Measurements from ENCODE around the gene DTHD1. TPM values are rescaled to one million over a fixed set of nuclear protein-coding genes. Genes with fewer than 3 reads are reported as not detected.

Gene DTHD1
- polyA plus RNA-seq, 1 donor from 2014 or later = not detected

DNA sequence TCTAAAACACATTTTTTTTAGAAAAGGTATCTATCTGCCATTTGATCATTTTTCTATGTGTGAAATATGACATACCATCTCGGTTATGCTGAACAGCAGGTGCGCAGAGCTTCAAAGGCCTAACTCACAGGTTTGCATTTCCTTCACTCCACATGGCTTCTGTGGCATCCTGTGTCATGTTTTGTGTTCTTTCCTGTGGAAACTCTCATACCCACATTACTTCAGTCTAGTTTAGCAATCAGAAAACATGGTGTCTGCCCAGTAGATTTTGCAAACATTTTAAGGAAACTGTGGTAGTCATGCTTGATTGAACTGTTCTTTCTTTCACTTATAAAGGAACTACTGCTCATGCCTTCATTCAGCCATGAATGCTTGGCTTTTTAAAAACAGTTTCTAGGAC lies 25.8 kb upstream of the DTHD1 start:
- H3K36me3 Mint-ChIP-seq = peaks cover 4% of the 10 kb centered on the region

GRCh38 chr4:36256398-36256891 lies 25.0 kb upstream of the DTHD1 start:
- Mint-ChIP-seq H3K4me3 (peak overlapping the region in 3 of 4 donors; percentile 41 to 89 (median 65)), H3K27me3 (no peaks in the 10 kb centered on the region), H3K36me3 (peaks cover 4% of the 10 kb centered on the region), H3K4me1 (peaks cover 26 to 31% (median 29%) of the 10 kb centered on the region in 3 donors), H3K9me3 (no peaks in the 10 kb centered on the region), H3K27ac (peak overlapping the region; percentile 22 to 92 (median 80))

More for the DNA sequence above, 25.8 kb upstream of the DTHD1 start:
- peak overlapping the region; percentile 5 to 94 (median 74) for H3K27ac Mint-ChIP-seq
- no peaks in the 10 kb centered on the region for H3K27me3 Mint-ChIP-seq
- H3K9me3 Mint-ChIP-seq = no peaks in the 10 kb centered on the region
- peak overlapping the region; percentile 8 to 75 (median 71) for H3K4me3 Mint-ChIP-seq
- peaks cover 26 to 31% (median 29%) of the 10 kb centered on the region in 3 donors for H3K4me1 Mint-ChIP-seq

- H3K36me3 Mint-ChIP-seq = no peaks in the 10 kb centered on the region
- H3K27me3 Mint-ChIP-seq = no peaks in the 10 kb centered on the region
- no peak overlapping the region for H3K4me3 Mint-ChIP-seq
- H3K27ac Mint-ChIP-seq = no peak overlapping the region
- H3K4me1 Mint-ChIP-seq = peaks cover 14 to 15% (median 14%) of the 10 kb centered on the region in 3 donors
- H3K9me3 Mint-ChIP-seq = no peaks in the 10 kb centered on the region
Observed at GRCh38 chr4:36260731-36261130, 20.7 kb upstream of the DTHD1 start.

GRCh38 chr4:36264207-36264826 lies 17.1 kb upstream of the DTHD1 start:
- no peaks in the 10 kb centered on the region for H3K27me3 Mint-ChIP-seq
- H3K9me3 Mint-ChIP-seq = no peaks in the 10 kb centered on the region
- no peaks in the 10 kb centered on the region for H3K36me3 Mint-ChIP-seq
- no peak overlapping the region for H3K4me3 Mint-ChIP-seq
- H3K4me1 Mint-ChIP-seq = peaks cover 5 to 10% (median 9%) of the 10 kb centered on the region in 3 donors
- no peak overlapping the region for H3K27ac Mint-ChIP-seq

- H3K27ac Mint-ChIP-seq = no peak overlapping the region
- H3K4me1 Mint-ChIP-seq = peaks cover 10% of the 10 kb centered on the region in 3 donors
- no peaks in the 10 kb centered on the region for H3K36me3 Mint-ChIP-seq
- no peak overlapping the region for H3K4me3 Mint-ChIP-seq
- H3K9me3 Mint-ChIP-seq = no peaks in the 10 kb centered on the region
- no peaks in the 10 kb centered on the region for H3K27me3 Mint-ChIP-seq
Observed at GRCh38 chr4:36267486-36268268, 13.7 kb upstream of the DTHD1 start.

DNA sequence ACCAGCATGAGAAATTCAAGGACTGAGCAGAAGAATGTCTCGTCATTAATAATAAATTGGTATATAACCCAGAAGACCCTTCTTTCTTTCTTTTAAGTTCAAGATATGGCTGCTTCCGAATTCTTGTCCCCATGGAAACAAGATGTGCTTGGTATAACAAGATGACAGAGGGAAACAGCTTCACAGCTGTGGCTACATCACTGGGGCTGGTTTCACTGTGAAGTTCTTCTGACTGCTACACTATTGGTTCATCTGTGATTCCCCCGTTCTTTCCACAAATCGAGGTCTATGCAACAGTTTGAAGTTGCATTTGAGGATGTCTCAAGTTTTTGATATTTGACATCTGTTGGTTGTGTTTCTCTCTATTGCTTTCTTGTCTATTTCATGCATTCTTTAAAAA lies 12.3 kb upstream of the DTHD1 start:
- H3K4me3 Mint-ChIP-seq = peak overlapping the region in 2 of 4 donors; percentile 34 to 47
- peak overlapping the region in 2 of 3 donors; percentile 59 to 78 for H3K27ac Mint-ChIP-seq
- no peaks in the 10 kb centered on the region for H3K36me3 Mint-ChIP-seq
- peaks cover 10% of the 10 kb centered on the region in 3 donors for H3K4me1 Mint-ChIP-seq
- H3K27me3 Mint-ChIP-seq = no peaks in the 10 kb centered on the region
- no peaks in the 10 kb centered on the region for H3K9me3 Mint-ChIP-seq

DNA sequence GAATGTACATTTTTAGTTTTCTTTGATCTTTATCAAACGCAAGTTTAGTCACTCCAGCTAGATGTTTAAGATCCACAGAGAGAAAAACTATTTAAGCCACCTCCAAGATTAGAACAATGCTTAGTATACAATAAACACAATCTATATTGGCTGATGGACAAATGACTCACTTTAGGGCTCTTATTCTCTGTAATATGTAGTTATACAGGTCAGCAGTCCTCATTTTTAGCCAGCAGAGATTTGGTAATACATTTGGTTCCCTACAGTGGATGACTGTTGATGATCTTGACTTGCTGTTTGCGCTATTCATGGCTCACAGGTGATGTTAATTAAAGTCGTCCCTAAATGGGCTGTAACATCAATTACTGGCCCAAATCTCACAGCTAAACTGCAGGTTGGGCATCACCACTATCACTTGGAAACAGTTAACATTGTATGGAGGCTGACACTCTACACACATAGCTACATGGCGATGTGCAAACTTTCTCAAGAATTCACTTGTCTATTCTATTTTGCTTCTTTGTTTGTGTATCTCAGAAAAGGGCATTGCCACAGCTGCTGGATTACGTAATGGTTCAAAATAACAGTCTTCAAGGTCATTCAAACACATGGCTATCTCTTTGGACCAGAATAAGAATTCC lies 11.8 kb upstream of the DTHD1 start:
- Mint-ChIP-seq H3K9me3 (no peaks in the 10 kb centered on the region), H3K27me3 (no peaks in the 10 kb centered on the region), H3K4me1 (peaks cover 10% of the 10 kb centered on the region in 3 donors), H3K27ac (peak overlapping the region in 2 of 3 donors; percentile 59 to 78), H3K4me3 (peak overlapping the region in 1 of 4 donors; percentile 47), H3K36me3 (no peaks in the 10 kb centered on the region)

DNA sequence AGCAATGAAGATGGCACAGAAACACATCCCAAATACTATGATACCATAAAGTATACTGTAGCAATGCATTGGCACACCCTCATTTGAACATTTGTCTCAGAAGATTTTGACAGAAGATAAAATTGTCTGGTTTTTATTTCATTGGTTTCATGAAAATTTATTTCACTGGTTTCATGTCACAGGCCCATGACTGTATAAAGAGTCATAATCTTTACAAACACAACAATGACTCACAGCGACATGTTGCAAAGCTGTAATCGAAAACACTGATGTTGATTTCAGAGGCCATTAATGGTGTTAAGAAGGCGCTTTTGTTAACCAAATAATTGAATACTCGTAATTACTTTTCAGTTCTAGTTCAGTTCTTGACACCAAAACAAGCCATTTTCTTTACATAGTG lies 8.1 kb upstream of the DTHD1 start:
- Mint-ChIP-seq H3K27ac (no peak overlapping the region), H3K4me3 (no peak overlapping the region)

DNA sequence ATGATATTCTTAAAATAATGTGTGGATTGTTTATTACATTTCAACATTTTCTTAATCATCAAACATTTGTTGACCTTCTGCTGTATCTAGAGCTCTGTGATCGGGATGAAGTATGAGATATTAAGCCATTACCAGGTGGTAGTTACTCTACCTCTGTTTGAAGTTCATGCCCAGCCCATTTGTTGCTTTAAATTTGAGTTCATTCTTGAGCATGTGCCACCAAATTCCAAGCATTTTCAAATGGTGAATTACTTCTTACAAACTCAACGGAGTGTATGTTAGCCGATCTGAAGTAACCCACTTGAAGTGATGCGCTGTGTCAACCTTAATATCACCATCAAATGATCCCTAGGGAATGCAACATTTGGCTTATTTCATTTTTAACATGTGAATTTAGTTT lies 7.3 kb upstream of the DTHD1 start:
- Mint-ChIP-seq H3K27ac (no peak overlapping the region), H3K9me3 (no peaks in the 10 kb centered on the region), H3K27me3 (no peaks in the 10 kb centered on the region), H3K36me3 (no peaks in the 10 kb centered on the region), H3K4me3 (no peak overlapping the region), H3K4me1 (peaks cover 3 to 7% (median 6%) of the 10 kb centered on the region in 3 donors)

More for the DNA sequence above, 8.1 kb upstream of the DTHD1 start:
- Mint-ChIP-seq H3K27me3 (no peaks in the 10 kb centered on the region), H3K9me3 (no peaks in the 10 kb centered on the region), H3K36me3 (no peaks in the 10 kb centered on the region), H3K4me1 (peaks cover 5 to 10% (median 8%) of the 10 kb centered on the region in 3 donors)

DNA sequence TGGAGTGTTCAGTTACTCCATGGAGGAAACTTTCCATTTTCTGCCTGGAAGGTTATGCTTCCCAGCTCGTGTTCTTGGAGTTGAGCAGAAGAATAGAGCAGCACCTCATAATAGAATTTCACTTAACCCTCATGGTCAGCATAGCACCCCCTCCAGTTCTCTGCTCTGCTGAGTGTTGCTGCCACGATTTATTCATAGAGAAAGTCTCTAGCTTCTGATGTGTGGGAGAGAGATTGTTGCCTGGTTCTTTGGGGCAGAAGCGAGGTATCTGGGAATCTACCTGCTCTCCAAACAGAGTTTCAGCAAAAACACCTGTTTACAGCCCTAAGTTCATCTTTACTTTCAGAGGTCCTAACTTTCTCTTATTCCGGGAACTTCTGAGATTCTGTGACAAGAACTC lies 3.9 kb upstream of the DTHD1 start:
- H3K4me3 Mint-ChIP-seq = no peak overlapping the region
- peaks cover 0 to 4% (median 0%) of the 10 kb centered on the region in 3 donors for H3K4me1 Mint-ChIP-seq
- no peak overlapping the region for H3K27ac Mint-ChIP-seq
- H3K9me3 Mint-ChIP-seq = no peaks in the 10 kb centered on the region
- H3K27me3 Mint-ChIP-seq = no peaks in the 10 kb centered on the region
- no peaks in the 10 kb centered on the region for H3K36me3 Mint-ChIP-seq

- Mint-ChIP-seq H3K27ac (no peak overlapping the region), H3K27me3 (no peaks in the 10 kb centered on the region), H3K4me1 (peaks cover 0 to 4% (median 0%) of the 10 kb centered on the region in 3 donors), H3K36me3 (peaks cover 2% of the 10 kb centered on the region), H3K9me3 (no peaks in the 10 kb centered on the region), H3K4me3 (no peak overlapping the region)
Observed at GRCh38 chr4:36278789-36279188, 2.6 kb upstream of the DTHD1 start.

- Mint-ChIP-seq H3K9me3 (no peaks in the 10 kb centered on the region), H3K36me3 (peaks cover 2% of the 10 kb centered on the region), H3K27me3 (no peaks in the 10 kb centered on the region), H3K27ac (no peak overlapping the region), H3K4me1 (peaks cover 3 to 4% (median 4%) of the 10 kb centered on the region in 3 donors), H3K4me3 (no peak overlapping the region)
Observed at GRCh38 chr4:36280555-36280954, 861 bp upstream of the DTHD1 start.

- H3K27ac Mint-ChIP-seq = no peak overlapping the region
- H3K4me3 Mint-ChIP-seq = no peak overlapping the region
- H3K27me3 Mint-ChIP-seq = no peaks in the 10 kb centered on the region
Observed at GRCh38 chr4:36282503-36283030, 1.2 kb downstream of the DTHD1 start.

DNA sequence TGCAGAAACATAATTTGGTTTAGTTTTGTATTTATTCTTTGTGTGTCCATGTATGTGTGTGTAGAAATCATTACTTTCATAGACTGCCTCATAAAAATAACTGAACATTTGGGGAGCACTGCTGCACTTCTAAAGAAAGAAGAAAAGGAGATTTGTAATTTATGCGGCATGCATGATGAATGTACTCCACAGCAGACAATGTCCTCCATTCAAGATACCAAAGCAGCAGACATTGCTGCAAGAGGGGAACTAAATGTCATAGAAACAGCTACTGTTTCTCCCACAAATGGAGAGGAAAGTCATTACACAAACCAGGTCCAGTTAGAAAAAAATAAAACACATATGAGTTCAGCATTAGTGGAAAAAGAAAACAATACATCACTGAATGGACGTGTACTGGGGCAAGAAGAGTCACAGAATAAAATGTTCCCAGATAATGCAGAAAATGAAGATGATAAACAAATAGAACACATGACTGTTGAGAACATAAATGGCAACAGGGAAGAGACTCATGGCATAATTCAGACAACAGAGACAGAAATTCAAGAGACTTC lies 2.6 kb downstream of the DTHD1 start:
- Mint-ChIP-seq H3K27ac (no peak overlapping the region), H3K36me3 (peaks cover 2% of the 10 kb centered on the region), H3K27me3 (no peaks in the 10 kb centered on the region), H3K9me3 (no peaks in the 10 kb centered on the region), H3K4me3 (no peak overlapping the region), H3K4me1 (peaks cover 9 to 14% (median 12%) of the 10 kb centered on the region in 3 donors)

More at GRCh38 chr4:36282503-36283030, 1.2 kb downstream of the DTHD1 start:
- Mint-ChIP-seq H3K4me1 (peaks cover 9 to 14% (median 12%) of the 10 kb centered on the region in 3 donors), H3K36me3 (peaks cover 2% of the 10 kb centered on the region), H3K9me3 (no peaks in the 10 kb centered on the region)

All from IgD-negative memory B cell (primary cell).